IMR-90 (cell line): ENCODE measurements around the gene IP6K1. TPM values are rescaled to one million over a fixed set of nuclear protein-coding genes. Genes with fewer than 3 reads are reported as not detected.

Source experiments
- ATAC-seq: fragments of 200-7000 bp; cut with Tn5 transposase; 2 replicates; pipeline ENCODE4 v1.9.1; 2020; ENCODE audit warnings: low read depth, mild to moderate bottlenecking, moderate library complexity
- BruUV-seq: library from RNA; stranded (reverse); fragments of 400-500 nt; replicated peaks from 2 replicates; lab custom pipeline; 2021; lab: Mats Ljungman, UMichigan
- CTCF ChIA-PET: fragments of 300-600 bp; formaldehyde crosslinking; extraction: SDS; loops from one replicate; lab custom pipeline; 2021; ENCODE audit warnings: antibody characterized with exemption; lab: Yijun Ruan, JAX
- POLR2A ChIA-PET: fragments of 300-600 bp; sonication (Branson Sonifier 250); formaldehyde crosslinking; loops from one replicate; lab custom pipeline; 2022; ENCODE audit warnings: antibody characterized with exemption; ENCODE audit not compliant: unreplicated experiment; lab: Charles Lee
- DNase-seq: peaks from one replicate; pipeline ENCODE4 v3.0.0; 2013
- H2AFZ ChIP-seq: replicated peaks from 2 replicates; pipeline ENCODE3; 2013; ENCODE audit warnings: low read length, mild to moderate bottlenecking; ENCODE audit not compliant: poor library complexity
- H2AK5ac ChIP-seq: 2 replicates; pipeline ENCODE4 v1.6.1; 2013; ENCODE audit warnings: low read depth, low read length, inconsistent platforms
- H2AK9ac ChIP-seq: replicated peaks from 2 replicates; pipeline ENCODE3; 2013; ENCODE audit warnings: mild to moderate bottlenecking, low read depth, low read length, moderate library complexity; ENCODE audit not compliant: poor library complexity
- H2BK120ac ChIP-seq: 2 replicates; pipeline ENCODE4 v1.6.1; 2013; ENCODE audit warnings: low read depth, low read length, inconsistent platforms
- H2BK15ac ChIP-seq: 3 replicates; pipeline ENCODE4 v1.6.1; 2013; ENCODE audit warnings: low read depth, low read length, inconsistent platforms
- H2BK20ac ChIP-seq: 2 replicates; pipeline ENCODE4 v1.6.1; 2013; ENCODE audit warnings: low read depth, mild to moderate bottlenecking, inconsistent platforms, low read length, moderate library complexity
- H2BK5ac ChIP-seq: 2 replicates; pipeline ENCODE4 v1.6.1; 2013; ENCODE audit warnings: mild to moderate bottlenecking, low read depth, low read length, inconsistent platforms; ENCODE audit not compliant: poor library complexity, severe bottlenecking
- H3K14ac ChIP-seq: replicated peaks from 2 replicates; pipeline ENCODE4 v1.6.1; 2013; ENCODE audit warnings: low read depth, low read length, inconsistent platforms
- H3K18ac ChIP-seq: 2 replicates; pipeline ENCODE4 v1.6.1; 2013; ENCODE audit warnings: low read depth, low read length, control low read depth
- H3K23ac ChIP-seq: 2 replicates; pipeline ENCODE4 v1.6.1; 2013; ENCODE audit warnings: low read depth, low read length, inconsistent platforms
- H3K27ac ChIP-seq: 2 replicates; pipeline ENCODE4 v1.5.1; 2013; ENCODE audit warnings: mild to moderate bottlenecking, control low read depth, low read length; ENCODE audit not compliant: insufficient read depth
- H3K27me3 ChIP-seq: 2 replicates; pipeline ENCODE4 v1.6.1; 2013; ENCODE audit warnings: low read length; ENCODE audit not compliant: control insufficient read depth, insufficient read depth
- H3K36me3 ChIP-seq: 2 replicates; pipeline ENCODE4 v1.6.1; 2013; ENCODE audit warnings: low read length, mixed read lengths; ENCODE audit not compliant: control insufficient read depth, insufficient read depth
- H3K4ac ChIP-seq: 2 replicates; pipeline ENCODE4 v1.6.1; 2013; ENCODE audit warnings: low read depth, low read length, inconsistent platforms
- H3K4me1 ChIP-seq: 2 replicates; pipeline ENCODE4 v1.6.1; 2013; ENCODE audit warnings: low read length, mixed read lengths; ENCODE audit not compliant: control insufficient read depth, insufficient read depth
- H3K4me2 ChIP-seq: 2 replicates; pipeline ENCODE4 v1.6.1; 2013; ENCODE audit warnings: low read depth, mild to moderate bottlenecking, control low read depth, low read length, moderate library complexity
- H3K4me3 ChIP-seq: 2 replicates; pipeline ENCODE4 v1.5.1; 2013; ENCODE audit warnings: low read depth, mild to moderate bottlenecking, control low read depth, low read length, moderate library complexity; ENCODE audit not compliant: insufficient read depth
- H3K56ac ChIP-seq: 2 replicates; pipeline ENCODE4 v1.6.1; 2013; ENCODE audit warnings: low read length, inconsistent platforms; ENCODE audit not compliant: insufficient read depth; ENCODE audit errors: extremely low read depth
- H3K79me1 ChIP-seq, 2 experiments: 2 replicates each; pipeline ENCODE4 v1.6.1; 2013; ENCODE audit warnings: low read length in 2 of 2, inconsistent platforms in 1 of 2, low read depth in 1 of 2
- H3K9ac ChIP-seq: 2 replicates; pipeline ENCODE4 v1.6.1; 2013; ENCODE audit warnings: low read depth, low read length, control low read depth
- H3K9me1 ChIP-seq: 2 replicates; pipeline ENCODE4 v1.6.1; 2013; ENCODE audit warnings: low read length, inconsistent platforms; ENCODE audit not compliant: insufficient read depth
- H3K9me3 ChIP-seq: 2 replicates; pipeline ENCODE4 v1.6.1; 2013; ENCODE audit warnings: low read length; ENCODE audit not compliant: control insufficient read depth, insufficient read depth
- H4K20me1 ChIP-seq: 2 replicates; pipeline ENCODE4 v1.6.1; 2013; ENCODE audit warnings: low read length, inconsistent platforms; ENCODE audit not compliant: insufficient read depth
- H4K5ac ChIP-seq: 2 replicates; pipeline ENCODE4 v1.6.1; 2013; ENCODE audit warnings: mild to moderate bottlenecking, low read depth, low read length, control low read depth
- H4K8ac ChIP-seq, 2 experiments: 2 replicates each; pipeline ENCODE4 v1.6.1; 2013; ENCODE audit warnings: low read depth in 2 of 2, low read length in 2 of 2, control low read depth in 1 of 2, inconsistent platforms in 1 of 2
- H4K91ac ChIP-seq: 2 replicates; pipeline ENCODE4 v1.6.1; 2013; ENCODE audit warnings: low read depth, low read length, inconsistent platforms; ENCODE audit not compliant: insufficient read depth
- BHLHE40 ChIP-seq: fragments of 150-350 bp; IDR thresholded peaks from 2 replicates; pipeline ENCODE4 v1.6.1; 2016; ENCODE audit warnings: mild to moderate bottlenecking, low read depth, low read length
- CEBPB ChIP-seq: IDR thresholded peaks from 2 replicates; pipeline ENCODE4 v1.6.1; 2012; ENCODE audit warnings: low read depth, low read length, improper control_type of control experiment
- CHD1 ChIP-seq: IDR thresholded peaks from 2 replicates; pipeline ENCODE4 v1.6.1; 2012; ENCODE audit warnings: low read depth, low read length, improper control_type of control experiment
- FOS ChIP-seq: fragments of 150-350 bp; IDR thresholded peaks from 2 replicates; pipeline ENCODE4 v1.6.1; 2016; ENCODE audit warnings: low read depth, low read length
- MAFK ChIP-seq: IDR thresholded peaks from 2 replicates; pipeline ENCODE4 v1.6.1; 2012; ENCODE audit warnings: low read depth, low read length, improper control_type of control experiment
- MAZ ChIP-seq: IDR thresholded peaks from 2 replicates; pipeline ENCODE4 v1.6.1; 2012; ENCODE audit warnings: low read depth, mild to moderate bottlenecking, low read length, improper control_type of control experiment, moderate library complexity, borderline replicate concordance
- MXI1 ChIP-seq: IDR thresholded peaks from 2 replicates; pipeline ENCODE4 v1.6.1; 2012; ENCODE audit warnings: low read depth, mild to moderate bottlenecking, low read length, moderate library complexity, borderline replicate concordance
- POLR2A ChIP-seq: IDR thresholded peaks from 2 replicates; pipeline ENCODE4 v1.6.1; 2012; ENCODE audit warnings: mild to moderate bottlenecking, low read depth, low read length
- RAD21 ChIP-seq: IDR thresholded peaks from 2 replicates; pipeline ENCODE4 v1.6.1; 2012; ENCODE audit warnings: low read length, improper control_type of control experiment
- RFX5 ChIP-seq: IDR thresholded peaks from 2 replicates; pipeline ENCODE4 v1.8.0; 2012; ENCODE audit warnings: low read depth, mild to moderate bottlenecking, low read length, moderate library complexity
- SMC3 ChIP-seq: fragments of 150-350 bp; IDR thresholded peaks from 2 replicates; pipeline ENCODE4 v1.6.1; 2016; ENCODE audit warnings: low read depth, mild to moderate bottlenecking, antibody characterized with exemption, low read length, moderate library complexity
- WGBS, 2 experiments: methylation state at CpG; one replicate each; pipeline versions ENCODE4 v1.1.5 to v1.1.7; 2013; ENCODE audit warnings: missing lambda C conversion rate in 2 of 2; ENCODE audit not compliant: insufficient read length in 1 of 2; ENCODE audit errors: extremely low coverage in 2 of 2; 5-methylcytosine and 5-hydroxymethylcytosine counted together
- dilution Hi-C: fragments of 300-500 bp; cut with HindIII; formaldehyde crosslinking; loops from one replicate; pipeline ENCODE4 v1.14.3; 2018; ENCODE audit warnings: low sequenced_read_pairs; ENCODE audit not compliant: unreplicated experiment
- in situ Hi-C: fragments of 300-500 bp; cut with MboI; formaldehyde crosslinking; loops from 3 replicates; pipeline ENCODE4 v1.14.3; 2019; ENCODE audit warnings: low sequenced_read_pairs, inconsistent platforms, mixed read lengths
- intact Hi-C: fragments of 100-400 bp; cut with micrococcal nuclease; formaldehyde crosslinking; loops from 2 replicates; pipeline ENCODE4 v1.10.0; 2022
- polyA plus RNA-seq, 3 experiments: library from polyadenylated mRNA; depleted of rRNA; stranded (reverse); fragments of >200 nt; gene quantifications; 2 replicates each; pipeline ENCODE4 v1.2.3, GENCODE V29; 2012; ENCODE audit warnings: low replicate concordance in 1 of 3
- total RNA-seq: library from RNA; depleted of rRNA; stranded (reverse); fragments of >200 nt; gene quantifications from 2 replicates; pipeline ENCODE4 v1.2.3, GENCODE V29; 2012
- TF ChIP-seq, protein P1 (sequence below): fragments of 150-350 bp; IDR thresholded peaks from 2 replicates; pipeline ENCODE4 v1.6.1; 2017; ENCODE audit warnings: mild to moderate bottlenecking, antibody characterized with exemption, low read length, low read depth
- TF ChIP-seq, protein P2 (sequence below): fragments of 150-350 bp; IDR thresholded peaks from 2 replicates; pipeline ENCODE4 v1.6.1; 2016; ENCODE audit warnings: low read depth, mild to moderate bottlenecking, low read length, moderate library complexity, borderline replicate concordance
- TF ChIP-seq, protein P3 (sequence below): conservative IDR thresholded peaks from 2 replicates; pipeline ENCODE4 v1.5.1; 2012; ENCODE audit warnings: mild to moderate bottlenecking, low read depth, low read length, improper control_type of control experiment

IP6K1 gene
- total and polyA plus RNA-seq, 2 of the 4 experiments (the other 2 are of a cell fraction) = 28.3 to 28.7 TPM

DNA sequence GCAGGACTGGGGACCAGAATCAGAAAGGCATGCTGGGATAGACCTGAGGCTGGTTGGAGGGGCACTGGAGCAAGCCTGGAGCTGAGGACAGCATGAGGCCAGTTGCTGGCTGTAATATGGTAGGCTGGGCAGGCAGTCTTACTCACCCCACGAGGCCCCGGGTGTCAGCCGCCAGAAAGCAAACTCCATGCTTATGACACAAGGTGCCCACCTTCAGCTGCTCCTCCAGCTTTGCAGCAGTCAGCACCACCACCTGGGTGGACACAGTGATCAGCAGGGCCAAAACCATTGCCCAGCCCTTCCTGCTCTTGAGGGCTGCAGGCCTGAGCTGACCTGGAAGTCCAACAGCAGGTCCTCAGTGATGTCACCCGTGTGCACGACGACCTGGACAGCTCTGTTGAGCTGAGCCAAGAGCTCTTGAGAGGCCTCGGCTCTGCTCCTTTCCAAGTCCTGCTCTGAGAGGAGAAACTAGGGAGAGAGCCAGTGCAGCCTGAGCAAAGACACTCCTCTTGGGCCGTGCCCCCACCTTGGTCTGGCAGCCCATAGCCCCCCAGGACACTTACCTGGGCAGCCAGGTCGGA, 26.7 kb upstream of the IP6K1 start:
- Histone ChIP-seq H2AFZ (peak overlapping the region; percentile 98), H4K91ac (peak overlapping the region; percentile 97), H3K27ac (peak overlapping the region; percentile 93), H3K14ac (peak overlapping the region; percentile 100), H3K27me3 (no peaks in the 10 kb centered on the region), H3K23ac (peak overlapping the region; percentile 21; the same call in 1 of the 2 replicates), H3K9me1 (peaks cover 12% of the 10 kb centered on the region; the same call in 1 of the 2 replicates), H3K9me3 (no peaks in the 10 kb centered on the region), H3K4me2 (peak overlapping the region; percentile 89), H3K9ac (peak overlapping the region; percentile 97), H4K5ac (peak overlapping the region; percentile 94), H3K56ac (no peak overlapping the region), H2BK20ac (no peak overlapping the region), H3K18ac (no peak overlapping the region), H4K20me1 (no peaks in the 10 kb centered on the region), H2BK5ac (no peak overlapping the region), H3K4ac (peak overlapping the region; percentile 98), H3K79me1 (peaks cover 3 to 16% of the 10 kb centered on the region in 2 experiments; a peak in 2 of 4 replicates), H2AK9ac (peak overlapping the region; percentile 88), H3K36me3 (peaks cover 31% of the 10 kb centered on the region), H3K4me3 (peak overlapping the region; percentile 55), H4K8ac (peak overlapping the region; percentile 99 to 100), H3K4me1 (peaks cover 8% of the 10 kb centered on the region), H2BK15ac (no peak overlapping the region; the same call in 2 of the 3 replicates), H2AK5ac (peak overlapping the region; percentile 73; the same call in 1 of the 2 replicates), H2BK120ac (no peak overlapping the region)
- intact Hi-C loops = no loop called here
- whole genome bisulfite sequencing, 2 experiments = 60% methylated on average over 1 of the region's 9 CpGs; no CpG with 5 or more reads in 1 of the 2 experiments
- peak; percentile 32 for ATAC-seq
- DNase-seq = no peak
- no TSS peak for BruUV-seq
- in situ Hi-C loops = no loop called here
- ChIA-PET CTCF (no interaction called here), POLR2A (interaction anchor here (1.3 kb wide), 1 partner anchor 9 kb away, joined by 4 read pairs; no protein-coding TSS in a partner anchor)
- no peak for TF ChIP-seq RFX5
- no peak for TF ChIP-seq MXI1
- TF ChIP-seq FOS = no peak
- TF ChIP-seq SMC3 = no peak
- TF ChIP-seq, protein P1, sequence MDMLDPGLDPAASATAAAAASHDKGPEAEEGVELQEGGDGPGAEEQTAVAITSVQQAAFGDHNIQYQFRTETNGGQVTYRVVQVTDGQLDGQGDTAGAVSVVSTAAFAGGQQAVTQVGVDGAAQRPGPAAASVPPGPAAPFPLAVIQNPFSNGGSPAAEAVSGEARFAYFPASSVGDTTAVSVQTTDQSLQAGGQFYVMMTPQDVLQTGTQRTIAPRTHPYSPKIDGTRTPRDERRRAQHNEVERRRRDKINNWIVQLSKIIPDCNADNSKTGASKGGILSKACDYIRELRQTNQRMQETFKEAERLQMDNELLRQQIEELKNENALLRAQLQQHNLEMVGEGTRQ = no peak
- TF ChIP-seq BHLHE40 = no peak
- TF ChIP-seq CHD1 = no peak
- TF ChIP-seq, protein P2, sequence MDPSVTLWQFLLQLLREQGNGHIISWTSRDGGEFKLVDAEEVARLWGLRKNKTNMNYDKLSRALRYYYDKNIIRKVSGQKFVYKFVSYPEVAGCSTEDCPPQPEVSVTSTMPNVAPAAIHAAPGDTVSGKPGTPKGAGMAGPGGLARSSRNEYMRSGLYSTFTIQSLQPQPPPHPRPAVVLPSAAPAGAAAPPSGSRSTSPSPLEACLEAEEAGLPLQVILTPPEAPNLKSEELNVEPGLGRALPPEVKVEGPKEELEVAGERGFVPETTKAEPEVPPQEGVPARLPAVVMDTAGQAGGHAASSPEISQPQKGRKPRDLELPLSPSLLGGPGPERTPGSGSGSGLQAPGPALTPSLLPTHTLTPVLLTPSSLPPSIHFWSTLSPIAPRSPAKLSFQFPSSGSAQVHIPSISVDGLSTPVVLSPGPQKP = no peak
- no peak for TF ChIP-seq MAZ
- TF ChIP-seq RAD21 = no peak
- TF ChIP-seq, protein P3, sequence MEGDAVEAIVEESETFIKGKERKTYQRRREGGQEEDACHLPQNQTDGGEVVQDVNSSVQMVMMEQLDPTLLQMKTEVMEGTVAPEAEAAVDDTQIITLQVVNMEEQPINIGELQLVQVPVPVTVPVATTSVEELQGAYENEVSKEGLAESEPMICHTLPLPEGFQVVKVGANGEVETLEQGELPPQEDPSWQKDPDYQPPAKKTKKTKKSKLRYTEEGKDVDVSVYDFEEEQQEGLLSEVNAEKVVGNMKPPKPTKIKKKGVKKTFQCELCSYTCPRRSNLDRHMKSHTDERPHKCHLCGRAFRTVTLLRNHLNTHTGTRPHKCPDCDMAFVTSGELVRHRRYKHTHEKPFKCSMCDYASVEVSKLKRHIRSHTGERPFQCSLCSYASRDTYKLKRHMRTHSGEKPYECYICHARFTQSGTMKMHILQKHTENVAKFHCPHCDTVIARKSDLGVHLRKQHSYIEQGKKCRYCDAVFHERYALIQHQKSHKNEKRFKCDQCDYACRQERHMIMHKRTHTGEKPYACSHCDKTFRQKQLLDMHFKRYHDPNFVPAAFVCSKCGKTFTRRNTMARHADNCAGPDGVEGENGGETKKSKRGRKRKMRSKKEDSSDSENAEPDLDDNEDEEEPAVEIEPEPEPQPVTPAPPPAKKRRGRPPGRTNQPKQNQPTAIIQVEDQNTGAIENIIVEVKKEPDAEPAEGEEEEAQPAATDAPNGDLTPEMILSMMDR = no peak
- no peak for TF ChIP-seq POLR2A
- TF ChIP-seq CEBPB = no peak
- no peak for TF ChIP-seq MAFK
- dilution Hi-C loops = no loop called here
